Smooth muscle cell (in vitro differentiated cells): ENCODE data around the gene SMAP2. TPM values are rescaled to one million over a fixed set of nuclear protein-coding genes. Genes with fewer than 3 reads are reported as not detected.

Experiments
- DNase-seq: peaks from one replicate; lab custom pipeline; 2025; ENCODE audit not compliant: unreplicated experiment; lab: John Stamatoyannopoulos, UW
- H2AFZ ChIP-seq: fragments of 200-600 bp; sonication (generic); 2 replicates; pipeline ENCODE4 v1.6.0; 2016; ENCODE audit warnings: antibody characterized with exemption, low read depth, mild to moderate bottlenecking
- H3F3A ChIP-seq: fragments of 200-600 bp; sonication (generic); 2 replicates; pipeline ENCODE4 v1.6.0; 2017; ENCODE audit warnings: antibody characterized with exemption, low read depth
- H3K27ac ChIP-seq: fragments of 200-600 bp; sonication (generic); 2 replicates; pipeline ENCODE4 v1.5.1; 2016; ENCODE audit warnings: low read depth, mild to moderate bottlenecking
- H3K27me3 ChIP-seq: fragments of 200-600 bp; sonication (generic); 2 replicates; pipeline ENCODE4 v1.6.1; 2016; ENCODE audit warnings: low read depth, mild to moderate bottlenecking
- H3K36me3 ChIP-seq: fragments of 200-600 bp; sonication (generic); 2 replicates; pipeline ENCODE4 v1.5.1; 2016; ENCODE audit warnings: low read depth
- H3K4me1 ChIP-seq: fragments of 200-600 bp; sonication (generic); 2 replicates; pipeline ENCODE4 v1.5.1; 2016; ENCODE audit warnings: low read depth
- H3K4me2 ChIP-seq: fragments of 200-600 bp; sonication (generic); 2 replicates; pipeline ENCODE4 v1.6.0; 2016; ENCODE audit warnings: mild to moderate bottlenecking
- H3K4me3 ChIP-seq: fragments of 200-600 bp; sonication (generic); 2 replicates; pipeline ENCODE4 v1.5.1; 2016; ENCODE audit warnings: mild to moderate bottlenecking
- H3K79me2 ChIP-seq: fragments of 200-600 bp; sonication (generic); 2 replicates; pipeline ENCODE4 v1.6.0; 2016; ENCODE audit warnings: low read depth, mild to moderate bottlenecking
- H3K9ac ChIP-seq: fragments of 200-600 bp; sonication (generic); 2 replicates; pipeline ENCODE4 v1.6.0; 2016; ENCODE audit warnings: low read depth
- H3K9me3 ChIP-seq: fragments of 200-600 bp; sonication (generic); replicated peaks from 2 replicates; pipeline ENCODE4 v1.5.1; 2016; ENCODE audit warnings: low read depth
- H4K20me1 ChIP-seq: fragments of 200-600 bp; sonication (generic); 2 replicates; pipeline ENCODE4 v1.6.0; 2016; ENCODE audit warnings: low read depth
- CTCF ChIP-seq: fragments of 200-600 bp; sonication (generic); IDR thresholded peaks from 2 replicates; pipeline ENCODE4 v1.5.1; 2017; ENCODE audit warnings: borderline replicate concordance, mild to moderate bottlenecking, antibody characterized with exemption; ENCODE audit not compliant: insufficient read depth, poor library complexity, severe bottlenecking
- WGBS: methylation state at CpG from one replicate; pipeline ENCODE4 v1.1.7; 2016; ENCODE audit warnings: low lambda C conversion rate; 5-methylcytosine and 5-hydroxymethylcytosine counted together
- polyA plus RNA-seq: library from polyadenylated mRNA; unstranded; fragments of >200 nt; fragmentation: Nextera tagmentation; extraction: Ambion mirVana; gene quantifications from 2 replicates; pipeline ENCODE4 v1.2.1, GENCODE V29; 2016
- total RNA-seq: library from RNA; depleted of rRNA; stranded (reverse); fragments of >200 nt; gene quantifications from 2 replicates; pipeline ENCODE4 v1.2.3, GENCODE V29; 2014

Gene SMAP2
- total and polyA plus RNA-seq, 2 experiments from 2014 or later = 18.4 to 29.7 TPM

GRCh38 chr1:40423951-40424618, 50.6 kb downstream of the SMAP2 start:
- Histone ChIP-seq H4K20me1 (no peaks in the 10 kb centered on the region), H3F3A (no peaks in the 10 kb centered on the region), H3K4me1 (peaks cover 4% of the 10 kb centered on the region), H3K4me3 (no peak overlapping the region), H3K9me3 (no peaks in the 10 kb centered on the region), H3K27me3 (no peaks in the 10 kb centered on the region), H3K27ac (no peak overlapping the region), H3K4me2 (no peak overlapping the region), H3K79me2 (no peaks in the 10 kb centered on the region), H2AFZ (no peak overlapping the region), H3K9ac (no peak overlapping the region), H3K36me3 (no peaks in the 10 kb centered on the region)
- WGBS = 95% methylated on average over 6 of the region's 6 CpGs
- TF ChIP-seq CTCF = no peak
- no peak for DNase-seq

GRCh38 chr1:40425198-40425597, 51.7 kb downstream of the SMAP2 start:
- 86% methylated on average over 4 of the region's 4 CpGs for WGBS
- Histone ChIP-seq H4K20me1 (no peaks in the 10 kb centered on the region), H3K4me3 (no peak overlapping the region), H3K36me3 (no peaks in the 10 kb centered on the region), H3K9me3 (no peaks in the 10 kb centered on the region), H3K27me3 (no peaks in the 10 kb centered on the region), H3K79me2 (no peaks in the 10 kb centered on the region), H3K27ac (no peak overlapping the region), H3F3A (no peaks in the 10 kb centered on the region), H2AFZ (no peak overlapping the region), H3K4me2 (no peak overlapping the region), H3K4me1 (peaks cover 4% of the 10 kb centered on the region), H3K9ac (no peak overlapping the region)
- no peak for DNase-seq
- TF ChIP-seq CTCF = no peak

- no peaks in the 10 kb centered on the region for H3K9me3 ChIP-seq
- H3K4me2 ChIP-seq = no peak overlapping the region
- H3K9ac ChIP-seq = no peak overlapping the region
- H3K36me3 ChIP-seq = no peaks in the 10 kb centered on the region
- no peaks in the 10 kb centered on the region for H3K4me1 ChIP-seq
- TF ChIP-seq CTCF = no peak
- no peaks in the 10 kb centered on the region for H4K20me1 ChIP-seq
- no peaks in the 10 kb centered on the region for H3F3A ChIP-seq
- no peak for DNase-seq
- H3K79me2 ChIP-seq = no peaks in the 10 kb centered on the region
- H2AFZ ChIP-seq = no peak overlapping the region
- no peak overlapping the region for H3K27ac ChIP-seq
- H3K27me3 ChIP-seq = no peaks in the 10 kb centered on the region
- H3K4me3 ChIP-seq = no peak overlapping the region
Measured at GRCh38 chr1:40431385-40431784, 57.9 kb downstream of the SMAP2 start.
